Purkinje cell (primary cell): ENCODE data around the gene PDIA2. TPM values are rescaled to one million over a fixed set of nuclear protein-coding genes. Genes with fewer than 3 reads are reported as not detected.

ENCODE experiments used
- polyA plus RNA-seq: library from polyadenylated mRNA; unstranded; fragments of >200 nt; fragmentation: Nextera tagmentation; gene quantifications from 2 replicates; pipeline ENCODE4 v1.2.1, GENCODE V29; 2014

PDIA2 gene, protein sequence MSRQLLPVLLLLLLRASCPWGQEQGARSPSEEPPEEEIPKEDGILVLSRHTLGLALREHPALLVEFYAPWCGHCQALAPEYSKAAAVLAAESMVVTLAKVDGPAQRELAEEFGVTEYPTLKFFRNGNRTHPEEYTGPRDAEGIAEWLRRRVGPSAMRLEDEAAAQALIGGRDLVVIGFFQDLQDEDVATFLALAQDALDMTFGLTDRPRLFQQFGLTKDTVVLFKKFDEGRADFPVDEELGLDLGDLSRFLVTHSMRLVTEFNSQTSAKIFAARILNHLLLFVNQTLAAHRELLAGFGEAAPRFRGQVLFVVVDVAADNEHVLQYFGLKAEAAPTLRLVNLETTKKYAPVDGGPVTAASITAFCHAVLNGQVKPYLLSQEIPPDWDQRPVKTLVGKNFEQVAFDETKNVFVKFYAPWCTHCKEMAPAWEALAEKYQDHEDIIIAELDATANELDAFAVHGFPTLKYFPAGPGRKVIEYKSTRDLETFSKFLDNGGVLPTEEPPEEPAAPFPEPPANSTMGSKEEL
- polyA plus RNA-seq: 4.0 TPM in 1 of 2 replicates, not detected in the other

GRCh38 chr16:283033-283805, at the start of gene PDIA2:
PDIA2 (plus strand) TSS chr16:283164; CDS start chr16:283170, 6 bp downstream.

GRCh38 chr16:234468-235305, 48.3 kb upstream of the PDIA2 start, which contains the start of gene FAM234A:
FAM234A (plus strand) TSS chr16:234821; CDS start chr16:254414, 19,593 bp downstream.

DNA sequence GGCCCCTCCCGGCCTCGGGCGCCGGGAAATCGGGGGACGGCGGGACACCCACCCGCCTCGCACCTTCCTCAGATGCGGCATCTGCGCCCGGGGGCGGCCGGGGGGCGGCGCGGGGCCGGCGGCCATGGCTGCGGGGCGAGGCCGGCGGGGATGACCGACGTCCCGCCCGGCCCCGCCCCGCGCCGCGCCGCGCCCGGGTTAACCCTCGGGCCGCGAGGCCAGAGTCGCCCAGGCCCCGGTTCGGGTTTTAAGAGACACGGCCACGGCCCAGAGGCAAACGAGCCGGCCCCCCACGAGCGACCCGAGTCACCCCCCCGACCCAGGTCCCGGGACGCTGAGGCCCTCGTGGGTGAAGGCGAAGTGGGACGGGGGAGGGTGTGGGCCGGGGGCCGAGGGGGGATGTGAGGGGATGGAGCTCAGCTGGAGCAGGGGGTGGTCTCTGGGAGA, 7.2 kb upstream of the PDIA2 start, which contains the start of gene RGS11:
Gene RGS11 (minus strand): TSS at position 159 of the 447 bp plus-strand sequence. CDS start 33 bp downstream, at position 126.

GRCh38 chr16:280552-280951, 2.4 kb upstream of the PDIA2 start, which contains the start of gene ARHGDIG:
ARHGDIG (plus strand) TSS chr16:280591; CDS start chr16:280681, 90 bp downstream.

Other genes starting within 250 kb of the PDIA2 start
- 59.0 and 90.8 TPM in 2 replicates for gene POLR3K, start 229.6 kb upstream of the PDIA2 start, polyA plus RNA-seq
- gene SNRNP25, start 229.3 kb upstream of the PDIA2 start, polyA plus RNA-seq: 61.9 and 74.7 TPM in 2 replicates
- gene RHBDF1, start 210.5 kb upstream of the PDIA2 start, polyA plus RNA-seq: 0.64 and 1.5 TPM in 2 replicates
- 2.1 and 5.7 TPM in 2 replicates for gene MPG, start 204.9 kb upstream of the PDIA2 start, polyA plus RNA-seq
- 1.3 and 2.8 TPM in 2 replicates for gene NPRL3, start 144.5 kb upstream of the PDIA2 start, polyA plus RNA-seq
- gene HBZ, start 130.5 kb upstream of the PDIA2 start, polyA plus RNA-seq: not detected in 2 replicates
- gene HBM, start 117.2 kb upstream of the PDIA2 start, polyA plus RNA-seq: 0.55 TPM in 1 of 2 replicates, not detected in the other
- gene HBA2, start 110.3 kb upstream of the PDIA2 start, polyA plus RNA-seq: 1.9 and 48.0 TPM in 2 replicates
- 99.3 and 127 TPM in 2 replicates for gene HBA1, start 106.5 kb upstream of the PDIA2 start, polyA plus RNA-seq
- gene HBQ1, start 102.7 kb upstream of the PDIA2 start, polyA plus RNA-seq: 2.3 and 4.8 TPM in 2 replicates
- gene LUC7L, start 53.7 kb upstream of the PDIA2 start, polyA plus RNA-seq: 17.1 and 24.7 TPM in 2 replicates
- 6.5 and 10.2 TPM in 2 replicates for gene FAM234A, start 48.3 kb upstream of the PDIA2 start, polyA plus RNA-seq
- 2.8 and 2.9 TPM in 2 replicates for gene RGS11, start 7.2 kb upstream of the PDIA2 start, polyA plus RNA-seq
- gene ARHGDIG, start 2.6 kb upstream of the PDIA2 start, polyA plus RNA-seq: 2.6 and 15.2 TPM in 2 replicates
- gene AXIN1, start 69.6 kb downstream of the PDIA2 start, polyA plus RNA-seq: 0.25 and 0.26 TPM in 2 replicates
- 10.1 and 15.9 TPM in 2 replicates for gene MRPL28, start 87.4 kb downstream of the PDIA2 start, polyA plus RNA-seq
- gene PGAP6, start 98.8 kb downstream of the PDIA2 start, polyA plus RNA-seq: 0.07 and 0.27 TPM in 2 replicates
- 3.8 and 4.8 TPM in 2 replicates for gene NME4, start 114.0 kb downstream of the PDIA2 start, polyA plus RNA-seq
- gene DECR2, start 118.7 kb downstream of the PDIA2 start, polyA plus RNA-seq: 3.3 and 5.9 TPM in 2 replicates
- gene RAB11FIP3, start 142.5 kb downstream of the PDIA2 start, polyA plus RNA-seq: 1.1 and 1.6 TPM in 2 replicates
- gene CAPN15, start 244.5 kb downstream of the PDIA2 start, polyA plus RNA-seq: 0.31 and 0.76 TPM in 2 replicates